ENCODE data around the gene HDAC4.

Gene HDAC4

DNA sequence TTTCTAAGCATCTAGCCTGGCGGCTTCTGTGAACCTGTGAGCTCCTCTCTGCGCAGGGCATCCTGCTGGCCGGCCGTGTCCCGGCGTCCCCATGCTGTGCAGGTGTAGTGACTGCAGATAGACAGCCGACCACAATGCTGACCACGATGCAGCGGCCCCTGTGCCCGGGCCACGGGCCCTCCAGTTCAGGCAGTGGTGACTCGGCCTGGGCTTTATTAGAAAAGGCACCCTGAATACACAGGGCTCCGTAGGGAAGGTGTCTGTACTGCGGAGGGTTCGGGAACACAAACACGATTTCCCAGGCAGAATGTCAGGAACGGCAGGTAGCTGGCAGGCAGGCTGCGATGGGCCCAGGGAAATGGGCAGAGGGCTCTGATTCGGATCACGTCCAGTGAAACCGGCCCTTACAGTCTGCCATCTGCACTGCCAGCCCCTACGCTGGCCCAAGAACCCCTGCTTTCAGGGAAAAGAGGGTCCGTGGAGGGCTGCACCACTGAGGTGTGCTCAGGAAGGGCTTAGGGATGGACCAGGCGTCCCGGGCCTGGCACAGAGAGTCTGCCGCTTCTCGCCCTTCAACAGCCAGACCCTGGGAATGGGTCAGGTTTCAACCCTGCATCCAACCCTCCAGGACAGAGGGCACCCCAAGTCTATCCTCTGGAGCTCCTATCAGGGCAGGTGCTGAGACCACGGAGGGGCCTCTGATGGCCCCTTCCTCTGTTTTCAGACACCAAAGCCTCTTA lies 196.5 kb downstream of the HDAC4 start:
- no peak for TF ChIP-seq CTCF (IDR thresholded peaks at IDR 0.05)
- TF ChIP-seq ZFX (IDR thresholded peaks at IDR 0.05; ENCODE audit: borderline replicate concordance) = no peak
- H3K27ac ChIP-seq = no peak overlapping the region

- H3K27ac ChIP-seq = no peak overlapping the region
- TF ChIP-seq ZFX (IDR thresholded peaks at IDR 0.05; ENCODE audit: borderline replicate concordance) (no peak), CTCF (IDR thresholded peaks at IDR 0.05) (no peak)
These were observed 197.2 kb downstream of the HDAC4 start for GRCh38 chr2:239203443-239204135.

- TF ChIP-seq CTCF (IDR thresholded peaks at IDR 0.05) (no peak), ZFX (IDR thresholded peaks at IDR 0.05; ENCODE audit: borderline replicate concordance) (no peak)
- no peak overlapping the region for H3K27ac ChIP-seq
These were observed 198.0 kb downstream of the HDAC4 start for GRCh38 chr2:239202836-239203235.

- H3K27ac ChIP-seq = no peak overlapping the region
- no peak for TF ChIP-seq ZFX (IDR thresholded peaks at IDR 0.05; ENCODE audit: borderline replicate concordance)
- no peak for TF ChIP-seq CTCF (IDR thresholded peaks at IDR 0.05)
These were observed 198.5 kb downstream of the HDAC4 start for GRCh38 chr2:239202343-239202742.

DNA sequence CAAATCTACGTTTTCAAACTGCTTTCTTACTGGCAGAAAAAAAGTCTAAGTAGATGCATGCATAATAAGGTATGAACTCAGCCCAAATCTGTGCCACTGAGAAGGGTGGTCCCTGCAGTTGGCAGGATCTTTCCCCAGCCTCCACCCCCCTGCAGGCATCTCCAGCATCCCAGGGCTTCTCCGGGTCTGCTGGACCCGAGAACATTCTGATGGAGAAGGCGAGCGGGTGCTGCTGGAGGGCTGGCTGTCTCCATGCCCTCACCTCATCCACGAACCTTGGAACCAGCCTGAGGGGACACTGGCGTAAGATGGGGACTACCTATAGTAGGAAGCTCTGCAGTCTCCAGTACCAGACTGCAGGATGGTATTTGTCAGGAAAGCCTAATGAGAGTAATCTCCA lies 198.9 kb downstream of the HDAC4 start:
- H3K27ac ChIP-seq = no peak overlapping the region

GRCh38 chr2:239201531-239201876 lies 199.3 kb downstream of the HDAC4 start:
- H3K27ac ChIP-seq = no peak overlapping the region

More for the DNA sequence above, 198.9 kb downstream of the HDAC4 start:
- TF ChIP-seq CTCF (IDR thresholded peaks at IDR 0.05) (no peak), ZFX (IDR thresholded peaks at IDR 0.05; ENCODE audit: borderline replicate concordance) (no peak)

More at GRCh38 chr2:239201531-239201876, 199.3 kb downstream of the HDAC4 start:
- no peak for TF ChIP-seq ZFX (IDR thresholded peaks at IDR 0.05; ENCODE audit: borderline replicate concordance)
- no peak for TF ChIP-seq CTCF (IDR thresholded peaks at IDR 0.05)

Data from 22Rv1 (cell line).